ENCODE measurements around the gene KAT6B.
A peak's percentile ranks its signal among the peaks of the same experiment; 100 is the strongest.

Gene KAT6B

DNA sequence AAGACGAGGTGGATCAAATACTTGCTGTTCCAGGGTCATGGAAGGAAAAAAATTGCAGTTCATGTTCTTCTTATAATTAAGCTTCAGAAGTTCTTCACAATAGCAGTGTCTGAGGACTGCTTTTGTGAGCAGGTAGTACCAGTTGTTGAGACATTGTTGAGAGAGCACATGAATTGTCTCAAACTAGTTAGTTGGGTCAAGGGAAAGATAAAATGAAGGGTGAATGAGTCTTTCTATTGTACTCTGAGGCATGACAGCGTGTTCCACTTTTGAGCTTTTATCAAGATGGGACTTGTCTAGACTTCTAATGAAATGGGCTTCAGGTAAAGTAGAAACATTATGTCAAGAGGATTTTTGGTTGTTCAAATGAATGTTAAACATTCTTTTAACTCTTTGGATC lies 26.0 kb downstream of the KAT6B start:
- Histone ChIP-seq H3K4me3 (ENCODE audit: low read depth, low read length) (no peak overlapping the region), H3K27ac (ENCODE audit: extremely low read depth, low read depth, low read length) (no peak overlapping the region), H3K36me3 (ENCODE audit: control insufficient read depth in 2 of 2, insufficient read depth in 1 of 2, low read length in 2 of 2) (no peaks in the 10 kb centered on the region; a peak in 1 of 3 replicates), H3K4me1 (ENCODE audit: control insufficient read depth, insufficient read depth, low read length) (no peaks in the 10 kb centered on the region; the same call in 1 of the 2 replicates), H3K9me3 (ENCODE audit: control insufficient read depth, insufficient read depth, low read depth, low read length) (no peaks in the 10 kb centered on the region)
- TF ChIP-seq, protein P1, sequence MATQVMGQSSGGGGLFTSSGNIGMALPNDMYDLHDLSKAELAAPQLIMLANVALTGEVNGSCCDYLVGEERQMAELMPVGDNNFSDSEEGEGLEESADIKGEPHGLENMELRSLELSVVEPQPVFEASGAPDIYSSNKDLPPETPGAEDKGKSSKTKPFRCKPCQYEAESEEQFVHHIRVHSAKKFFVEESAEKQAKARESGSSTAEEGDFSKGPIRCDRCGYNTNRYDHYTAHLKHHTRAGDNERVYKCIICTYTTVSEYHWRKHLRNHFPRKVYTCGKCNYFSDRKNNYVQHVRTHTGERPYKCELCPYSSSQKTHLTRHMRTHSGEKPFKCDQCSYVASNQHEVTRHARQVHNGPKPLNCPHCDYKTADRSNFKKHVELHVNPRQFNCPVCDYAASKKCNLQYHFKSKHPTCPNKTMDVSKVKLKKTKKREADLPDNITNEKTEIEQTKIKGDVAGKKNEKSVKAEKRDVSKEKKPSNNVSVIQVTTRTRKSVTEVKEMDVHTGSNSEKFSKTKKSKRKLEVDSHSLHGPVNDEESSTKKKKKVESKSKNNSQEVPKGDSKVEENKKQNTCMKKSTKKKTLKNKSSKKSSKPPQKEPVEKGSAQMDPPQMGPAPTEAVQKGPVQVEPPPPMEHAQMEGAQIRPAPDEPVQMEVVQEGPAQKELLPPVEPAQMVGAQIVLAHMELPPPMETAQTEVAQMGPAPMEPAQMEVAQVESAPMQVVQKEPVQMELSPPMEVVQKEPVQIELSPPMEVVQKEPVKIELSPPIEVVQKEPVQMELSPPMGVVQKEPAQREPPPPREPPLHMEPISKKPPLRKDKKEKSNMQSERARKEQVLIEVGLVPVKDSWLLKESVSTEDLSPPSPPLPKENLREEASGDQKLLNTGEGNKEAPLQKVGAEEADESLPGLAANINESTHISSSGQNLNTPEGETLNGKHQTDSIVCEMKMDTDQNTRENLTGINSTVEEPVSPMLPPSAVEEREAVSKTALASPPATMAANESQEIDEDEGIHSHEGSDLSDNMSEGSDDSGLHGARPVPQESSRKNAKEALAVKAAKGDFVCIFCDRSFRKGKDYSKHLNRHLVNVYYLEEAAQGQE (tag by site-specific recombination; IDR thresholded peaks at IDR 0.05), result no peak
- TF ChIP-seq, protein P2, sequence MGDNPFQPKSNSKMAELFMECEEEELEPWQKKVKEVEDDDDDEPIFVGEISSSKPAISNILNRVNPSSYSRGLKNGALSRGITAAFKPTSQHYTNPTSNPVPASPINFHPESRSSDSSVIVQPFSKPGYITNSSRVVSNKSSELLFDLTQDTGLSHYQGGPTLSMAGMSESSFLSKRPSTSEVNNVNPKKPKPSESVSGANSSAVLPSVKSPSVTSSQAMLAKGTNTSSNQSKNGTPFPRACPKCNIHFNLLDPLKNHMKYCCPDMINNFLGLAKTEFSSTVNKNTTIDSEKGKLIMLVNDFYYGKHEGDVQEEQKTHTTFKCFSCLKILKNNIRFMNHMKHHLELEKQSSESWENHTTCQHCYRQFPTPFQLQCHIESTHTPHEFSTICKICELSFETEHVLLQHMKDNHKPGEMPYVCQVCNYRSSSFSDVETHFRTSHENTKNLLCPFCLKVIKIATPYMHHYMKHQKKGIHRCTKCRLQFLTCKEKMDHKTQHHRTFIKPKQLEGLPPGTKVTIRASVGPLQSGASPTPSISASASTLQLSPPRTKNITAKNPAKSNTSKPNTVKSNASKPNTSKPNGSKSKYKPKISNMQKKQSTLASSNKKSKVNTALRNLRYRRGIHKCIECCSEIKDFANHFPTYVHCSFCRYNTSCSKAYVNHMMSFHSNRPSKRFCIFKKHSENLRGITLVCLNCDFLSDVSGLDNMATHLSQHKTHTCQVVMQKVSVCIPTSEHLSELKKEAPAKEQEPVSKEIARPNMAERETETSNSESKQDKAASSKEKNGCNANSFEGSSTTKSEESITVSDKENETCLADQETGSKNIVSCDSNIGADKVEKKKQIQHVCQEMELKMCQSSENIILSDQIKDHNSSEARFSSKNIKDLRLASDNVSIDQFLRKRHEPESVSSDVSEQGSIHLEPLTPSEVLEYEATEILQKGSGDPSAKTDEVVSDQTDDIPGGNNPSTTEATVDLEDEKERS (tag by site-specific recombination; IDR thresholded peaks at IDR 0.05), result no peak
- TF ChIP-seq KLF9 (tag by site-specific recombination; IDR thresholded peaks at IDR 0.05; ENCODE audit: low read depth) (no peak), ZNF544 (tag by site-specific recombination; IDR thresholded peaks at IDR 0.05) (no peak), ZNF621 (tag by site-specific recombination; IDR thresholded peaks at IDR 0.05) (no peak), ZNF354C (tag by site-specific recombination; IDR thresholded peaks at IDR 0.05; ENCODE audit: borderline replicate concordance, low read depth) (no peak), GLIS2 (tag by site-specific recombination; IDR thresholded peaks at IDR 0.05) (no peak), ZIC2 (tag by site-specific recombination; IDR thresholded peaks at IDR 0.05) (no peak), PRDM1 (tag by site-specific recombination; IDR thresholded peaks at IDR 0.05) (no peak)
- ChIA-PET POLR2A (no interaction called here), CTCF (no interaction called here)

DNA sequence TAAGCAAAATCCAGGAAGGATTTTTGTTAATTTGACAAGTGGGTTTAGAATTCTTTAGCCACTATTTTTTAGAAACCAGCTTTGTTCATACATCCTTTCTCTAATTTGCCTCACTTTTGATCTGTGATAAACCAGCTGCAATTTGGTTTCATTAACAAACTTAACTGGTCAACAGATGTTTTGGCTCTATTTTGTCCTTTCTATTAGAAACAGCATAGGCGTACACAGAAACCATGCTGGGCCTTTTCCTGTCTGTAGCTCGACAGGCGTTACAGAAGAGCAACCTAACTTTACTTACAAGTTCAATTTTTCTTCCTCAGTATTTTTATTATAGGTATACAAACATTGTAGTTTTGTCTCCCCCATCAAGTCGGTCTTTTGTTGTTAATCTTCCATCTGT lies 28.2 kb downstream of the KAT6B start:
- TF ChIP-seq YY1 (tag by site-specific recombination; IDR thresholded peaks at IDR 0.05), result no peak
- TF ChIP-seq, protein P3, sequence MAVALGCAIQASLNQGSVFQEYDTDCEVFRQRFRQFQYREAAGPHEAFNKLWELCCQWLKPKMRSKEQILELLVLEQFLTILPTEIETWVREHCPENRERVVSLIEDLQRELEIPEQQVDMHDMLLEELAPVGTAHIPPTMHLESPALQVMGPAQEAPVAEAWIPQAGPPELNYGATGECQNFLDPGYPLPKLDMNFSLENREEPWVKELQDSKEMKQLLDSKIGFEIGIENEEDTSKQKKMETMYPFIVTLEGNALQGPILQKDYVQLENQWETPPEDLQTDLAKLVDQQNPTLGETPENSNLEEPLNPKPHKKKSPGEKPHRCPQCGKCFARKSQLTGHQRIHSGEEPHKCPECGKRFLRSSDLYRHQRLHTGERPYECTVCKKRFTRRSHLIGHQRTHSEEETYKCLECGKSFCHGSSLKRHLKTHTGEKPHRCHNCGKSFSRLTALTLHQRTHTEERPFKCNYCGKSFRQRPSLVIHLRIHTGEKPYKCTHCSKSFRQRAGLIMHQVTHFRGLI (tag by site-specific recombination; IDR thresholded peaks at IDR 0.05), result no peak
- Histone ChIP-seq H3K4me3 (ENCODE audit: low read depth, low read length) (no peak overlapping the region), H3K4me1 (ENCODE audit: control insufficient read depth, insufficient read depth, low read length) (peaks cover 2% of the 10 kb centered on the region), H3K36me3 (ENCODE audit: control insufficient read depth in 2 of 2, insufficient read depth in 1 of 2, low read length in 2 of 2) (no peaks in the 10 kb centered on the region), H3K27ac (ENCODE audit: extremely low read depth, low read depth, low read length) (no peak overlapping the region), H3K9me3 (ENCODE audit: control insufficient read depth, insufficient read depth, low read depth, low read length) (no peaks in the 10 kb centered on the region)
- ChIA-PET POLR2A (no interaction called here), CTCF (no interaction called here)

DNA sequence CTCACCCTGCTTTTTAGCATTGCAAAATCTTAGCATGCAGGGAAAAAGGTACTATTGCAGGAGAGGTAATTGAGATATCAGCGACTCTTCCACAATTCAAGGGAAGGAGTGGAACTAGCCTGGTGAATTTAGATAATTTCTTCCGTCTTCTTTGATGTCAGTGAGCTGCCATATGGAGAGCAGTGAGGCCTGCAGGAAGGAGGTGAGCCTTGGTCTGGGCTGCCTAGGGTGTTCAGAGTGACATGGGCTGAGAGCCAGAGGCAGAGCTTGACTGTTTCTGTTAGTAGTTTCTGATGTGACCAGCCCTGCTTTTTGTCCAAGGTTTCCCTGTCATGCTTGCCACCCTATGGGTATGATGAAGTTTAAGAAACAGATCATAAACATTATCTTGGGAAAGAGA lies 28.6 kb downstream of the KAT6B start:
- Histone ChIP-seq H3K9me3 (ENCODE audit: control insufficient read depth, insufficient read depth, low read depth, low read length) (no peaks in the 10 kb centered on the region), H3K27ac (ENCODE audit: extremely low read depth, low read depth, low read length) (no peak overlapping the region), H3K4me3 (ENCODE audit: low read depth, low read length) (no peak overlapping the region), H3K4me1 (ENCODE audit: control insufficient read depth, insufficient read depth, low read length) (peaks cover 3% of the 10 kb centered on the region), H3K36me3 (ENCODE audit: control insufficient read depth in 2 of 2, insufficient read depth in 1 of 2, low read length in 2 of 2) (no peaks in the 10 kb centered on the region)
- ChIA-PET POLR2A (no interaction called here), CTCF (interaction anchor here (0.7 kb wide), 1 partner anchor 12 kb away, joined by 3 read pairs; no protein-coding TSS in a partner anchor)
- TF ChIP-seq, protein P4, sequence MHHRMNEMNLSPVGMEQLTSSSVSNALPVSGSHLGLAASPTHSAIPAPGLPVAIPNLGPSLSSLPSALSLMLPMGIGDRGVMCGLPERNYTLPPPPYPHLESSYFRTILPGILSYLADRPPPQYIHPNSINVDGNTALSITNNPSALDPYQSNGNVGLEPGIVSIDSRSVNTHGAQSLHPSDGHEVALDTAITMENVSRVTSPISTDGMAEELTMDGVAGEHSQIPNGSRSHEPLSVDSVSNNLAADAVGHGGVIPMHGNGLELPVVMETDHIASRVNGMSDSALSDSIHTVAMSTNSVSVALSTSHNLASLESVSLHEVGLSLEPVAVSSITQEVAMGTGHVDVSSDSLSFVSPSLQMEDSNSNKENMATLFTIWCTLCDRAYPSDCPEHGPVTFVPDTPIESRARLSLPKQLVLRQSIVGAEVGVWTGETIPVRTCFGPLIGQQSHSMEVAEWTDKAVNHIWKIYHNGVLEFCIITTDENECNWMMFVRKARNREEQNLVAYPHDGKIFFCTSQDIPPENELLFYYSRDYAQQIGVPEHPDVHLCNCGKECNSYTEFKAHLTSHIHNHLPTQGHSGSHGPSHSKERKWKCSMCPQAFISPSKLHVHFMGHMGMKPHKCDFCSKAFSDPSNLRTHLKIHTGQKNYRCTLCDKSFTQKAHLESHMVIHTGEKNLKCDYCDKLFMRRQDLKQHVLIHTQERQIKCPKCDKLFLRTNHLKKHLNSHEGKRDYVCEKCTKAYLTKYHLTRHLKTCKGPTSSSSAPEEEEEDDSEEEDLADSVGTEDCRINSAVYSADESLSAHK (tag by site-specific recombination; IDR thresholded peaks at IDR 0.05), result 0 out of 2 replicates have a peak, but pooled peaks have one; percentile 32
- TF ChIP-seq ZBTB8A (tag by site-specific recombination; IDR thresholded peaks at IDR 0.05) (0 out of 2 replicates have a peak, but pooled peaks have one; percentile 15), ZXDB (tag by site-specific recombination; IDR thresholded peaks at IDR 0.05) (no peak)

Measured in HEK293 (cell line).